Endometrium (tissue), 2 donors: Measurements from ENCODE around the gene FABP2.
"Not testable (repeated sequence)": the region's sequence is repeated elsewhere in the genome, so short reads cannot be mapped to it uniquely, and the experiment has no call there.

Experiments used
- FAIRE-seq: peaks from 2 replicates; lab custom pipeline; 2012; peaks lifted over from hg19 to GRCh38; lab: Jason Lieb, UNC
- donor health status: control.
- donor health status: control.

Gene FABP2

GRCh38 chr4:119321921-119322687, at the start of gene FABP2:
Gene FABP2 (minus strand): TSS chr4:119322138. CDS start chr4:119322102, 36 bp downstream.
- FAIRE-seq, result no peak

GRCh38 chr4:119370951-119371683, 49.2 kb upstream of the FABP2 start:
- peak; percentile 92 for FAIRE-seq

GRCh38 chr4:119370392-119370791, 48.5 kb upstream of the FABP2 start:
- peak; percentile 12 for FAIRE-seq

GRCh38 chr4:119366802-119367201, 44.9 kb upstream of the FABP2 start:
- peak; percentile 45 for FAIRE-seq

- FAIRE-seq, result not testable (repeated sequence)
Observed at GRCh38 chr4:119364203-119364602, 42.3 kb upstream of the FABP2 start.

- not testable (repeated sequence) for FAIRE-seq
Observed at GRCh38 chr4:119363372-119363771, 41.4 kb upstream of the FABP2 start.

- FAIRE-seq, result not testable (repeated sequence)
Observed at GRCh38 chr4:119362413-119362812, 40.5 kb upstream of the FABP2 start.

GRCh38 chr4:119359873-119360272, 37.9 kb upstream of the FABP2 start:
- FAIRE-seq, result not testable (repeated sequence)

GRCh38 chr4:119356796-119357195, 34.9 kb upstream of the FABP2 start:
- not testable (repeated sequence) for FAIRE-seq

GRCh38 chr4:119356041-119356440, 34.1 kb upstream of the FABP2 start:
- FAIRE-seq, result not testable (repeated sequence)

GRCh38 chr4:119353364-119353763, 31.4 kb upstream of the FABP2 start:
- not testable (repeated sequence) for FAIRE-seq

GRCh38 chr4:119348169-119348568, 26.2 kb upstream of the FABP2 start:
- FAIRE-seq, result not testable (repeated sequence)

GRCh38 chr4:119343293-119343692, 21.4 kb upstream of the FABP2 start:
- not testable (repeated sequence) for FAIRE-seq

- FAIRE-seq, result not testable (repeated sequence)
Observed at GRCh38 chr4:119339895-119340294, 18.0 kb upstream of the FABP2 start.

- no peak for FAIRE-seq
Observed at GRCh38 chr4:119337010-119337409, 15.1 kb upstream of the FABP2 start.

GRCh38 chr4:119336332-119336979, 14.5 kb upstream of the FABP2 start:
- not testable (repeated sequence) for FAIRE-seq

GRCh38 chr4:119329835-119330620, 8.1 kb upstream of the FABP2 start:
- no peak for FAIRE-seq

GRCh38 chr4:119328695-119329094, 6.8 kb upstream of the FABP2 start:
- FAIRE-seq, result no peak

- FAIRE-seq, result no peak
Observed at GRCh38 chr4:119317990-119318389, 3.9 kb downstream of the FABP2 start.

- no peak for FAIRE-seq
Observed at GRCh38 chr4:119315036-119315435, 6.9 kb downstream of the FABP2 start.

- peak; percentile 57 for FAIRE-seq
Observed at GRCh38 chr4:119314356-119314755, 7.6 kb downstream of the FABP2 start.

- no peak for FAIRE-seq
Observed at GRCh38 chr4:119313237-119313636, 8.7 kb downstream of the FABP2 start.
